WTC11 (cell line): Measurements from ENCODE around the gene SNX13.

ENCODE experiments used
- RELA ChIP-seq: sonication (generic); formaldehyde crosslinking; IDR thresholded peaks from 2 replicates; pipeline ENCODE4 v1.8.1; 2022; ENCODE audit warnings: missing genetic modification reagents, mild to moderate bottlenecking, borderline replicate concordance
- TF ChIP-seq, protein P1 (sequence below): sonication (generic); formaldehyde crosslinking; IDR thresholded peaks from 2 replicates; pipeline ENCODE4 v1.8.0; 2022; ENCODE audit warnings: mild to moderate bottlenecking, missing genetic modification reagents
- TF ChIP-seq, protein P2 (sequence below): fragments of 200-600 bp; IDR thresholded peaks from 2 replicates; pipeline ENCODE4 v1.8.0; 2022; ENCODE audit warnings: antibody characterized with exemption
- TF ChIP-seq, protein P3 (sequence below): sonication (generic); formaldehyde crosslinking; IDR thresholded peaks from 2 replicates; pipeline ENCODE4 v1.8.0; 2022; ENCODE audit warnings: mild to moderate bottlenecking, missing genetic modification reagents
- TF ChIP-seq, protein P4 (sequence below): sonication (generic); formaldehyde crosslinking; IDR thresholded peaks from 2 replicates; pipeline ENCODE4 v1.8.1; 2023; ENCODE audit warnings: mild to moderate bottlenecking, missing genetic modification reagents, moderate library complexity

DNA sequence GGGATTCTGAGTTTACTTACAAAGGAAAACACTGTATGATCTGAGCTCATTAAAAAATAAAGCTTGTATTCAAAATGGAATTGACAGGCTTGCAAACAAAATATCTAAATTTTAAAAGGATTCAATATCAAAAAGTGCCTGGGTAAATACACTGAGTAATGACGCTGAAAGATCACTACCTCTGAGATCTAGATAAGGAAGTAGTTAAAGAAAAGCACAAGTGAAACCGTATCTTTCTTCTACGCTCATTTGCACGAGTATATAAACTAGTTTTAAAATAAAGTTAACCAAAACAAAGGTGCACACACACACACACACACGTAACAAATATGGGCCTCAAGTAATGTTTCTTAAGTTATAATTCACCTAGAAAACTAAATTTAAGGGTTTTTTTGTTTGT is 93.4 kb downstream of the SNX13 start:
- TF ChIP-seq, protein P1, sequence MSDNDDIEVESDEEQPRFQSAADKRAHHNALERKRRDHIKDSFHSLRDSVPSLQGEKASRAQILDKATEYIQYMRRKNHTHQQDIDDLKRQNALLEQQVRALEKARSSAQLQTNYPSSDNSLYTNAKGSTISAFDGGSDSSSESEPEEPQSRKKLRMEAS (CRISPR knock-in tag), result no peak
- TF ChIP-seq, protein P2, sequence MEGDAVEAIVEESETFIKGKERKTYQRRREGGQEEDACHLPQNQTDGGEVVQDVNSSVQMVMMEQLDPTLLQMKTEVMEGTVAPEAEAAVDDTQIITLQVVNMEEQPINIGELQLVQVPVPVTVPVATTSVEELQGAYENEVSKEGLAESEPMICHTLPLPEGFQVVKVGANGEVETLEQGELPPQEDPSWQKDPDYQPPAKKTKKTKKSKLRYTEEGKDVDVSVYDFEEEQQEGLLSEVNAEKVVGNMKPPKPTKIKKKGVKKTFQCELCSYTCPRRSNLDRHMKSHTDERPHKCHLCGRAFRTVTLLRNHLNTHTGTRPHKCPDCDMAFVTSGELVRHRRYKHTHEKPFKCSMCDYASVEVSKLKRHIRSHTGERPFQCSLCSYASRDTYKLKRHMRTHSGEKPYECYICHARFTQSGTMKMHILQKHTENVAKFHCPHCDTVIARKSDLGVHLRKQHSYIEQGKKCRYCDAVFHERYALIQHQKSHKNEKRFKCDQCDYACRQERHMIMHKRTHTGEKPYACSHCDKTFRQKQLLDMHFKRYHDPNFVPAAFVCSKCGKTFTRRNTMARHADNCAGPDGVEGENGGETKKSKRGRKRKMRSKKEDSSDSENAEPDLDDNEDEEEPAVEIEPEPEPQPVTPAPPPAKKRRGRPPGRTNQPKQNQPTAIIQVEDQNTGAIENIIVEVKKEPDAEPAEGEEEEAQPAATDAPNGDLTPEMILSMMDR, result no peak
- no peak for TF ChIP-seq RELA (CRISPR knock-in tag)
- TF ChIP-seq, protein P3, sequence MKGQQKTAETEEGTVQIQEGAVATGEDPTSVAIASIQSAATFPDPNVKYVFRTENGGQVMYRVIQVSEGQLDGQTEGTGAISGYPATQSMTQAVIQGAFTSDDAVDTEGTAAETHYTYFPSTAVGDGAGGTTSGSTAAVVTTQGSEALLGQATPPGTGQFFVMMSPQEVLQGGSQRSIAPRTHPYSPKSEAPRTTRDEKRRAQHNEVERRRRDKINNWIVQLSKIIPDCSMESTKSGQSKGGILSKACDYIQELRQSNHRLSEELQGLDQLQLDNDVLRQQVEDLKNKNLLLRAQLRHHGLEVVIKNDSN (CRISPR knock-in tag), result no peak
- TF ChIP-seq, protein P4, sequence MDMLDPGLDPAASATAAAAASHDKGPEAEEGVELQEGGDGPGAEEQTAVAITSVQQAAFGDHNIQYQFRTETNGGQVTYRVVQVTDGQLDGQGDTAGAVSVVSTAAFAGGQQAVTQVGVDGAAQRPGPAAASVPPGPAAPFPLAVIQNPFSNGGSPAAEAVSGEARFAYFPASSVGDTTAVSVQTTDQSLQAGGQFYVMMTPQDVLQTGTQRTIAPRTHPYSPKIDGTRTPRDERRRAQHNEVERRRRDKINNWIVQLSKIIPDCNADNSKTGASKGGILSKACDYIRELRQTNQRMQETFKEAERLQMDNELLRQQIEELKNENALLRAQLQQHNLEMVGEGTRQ (CRISPR knock-in tag), result no peak
